HepG2 (cell line): ENCODE measurements around the gene GFER. TPM values are rescaled to one million over a fixed set of nuclear protein-coding genes. Genes with fewer than 3 reads are reported as not detected.
A peak's percentile ranks its signal among the peaks of the same experiment; 100 is the strongest.

ENCODE experiments used
- ARID4A ChIP-seq: sonication (generic); formaldehyde crosslinking; IDR thresholded peaks from 2 replicates; pipeline ENCODE4 v1.5.0; 2020; ENCODE audit warnings: mild to moderate bottlenecking, missing genetic modification reagents, borderline replicate concordance
- CBX1 ChIP-seq: IDR thresholded peaks from one replicate; pipeline ENCODE4 v1.6.1; 2016; ENCODE audit warnings: antibody characterized with exemption, low read depth
- FLYWCH1 ChIP-seq: sonication (generic); formaldehyde crosslinking; IDR thresholded peaks from 2 replicates; pipeline ENCODE4 v1.8.1; 2023; ENCODE audit warnings: mild to moderate bottlenecking, missing genetic modification reagents
- FOSL1 ChIP-seq: sonication (generic); formaldehyde crosslinking; IDR thresholded peaks from 2 replicates; pipeline ENCODE4 v1.9.0; 2021; ENCODE audit warnings: missing genetic modification reagents, borderline replicate concordance
- FOXJ3 ChIP-seq: sonication (generic); formaldehyde crosslinking; IDR thresholded peaks from 2 replicates; pipeline ENCODE4 v1.4.0; 2020; ENCODE audit warnings: missing genetic modification reagents, mild to moderate bottlenecking, borderline replicate concordance
- HNRNPLL ChIP-seq: fragments of 200-400 bp; formaldehyde crosslinking; IDR thresholded peaks from 2 replicates; pipeline ENCODE4 v1.6.1; 2017; ENCODE audit warnings: mild to moderate bottlenecking, low read depth, low read length; ENCODE audit not compliant: poor library complexity, severe bottlenecking
- KMT2A ChIP-seq: sonication (generic); formaldehyde crosslinking; IDR thresholded peaks from 2 replicates; pipeline ENCODE4 v1.4.0; 2020; ENCODE audit warnings: missing genetic modification reagents
- MYC ChIP-seq: sonication (generic); formaldehyde crosslinking; IDR thresholded peaks from 2 replicates; pipeline ENCODE4 v1.9.0; 2021; ENCODE audit warnings: missing genetic modification reagents, borderline replicate concordance
- MYPOP ChIP-seq: sonication (generic); formaldehyde crosslinking; IDR thresholded peaks from 2 replicates; pipeline ENCODE4 v1.8.1; 2023; ENCODE audit warnings: mild to moderate bottlenecking, moderate library complexity, missing genetic modification reagents
- SMAD1 ChIP-seq: sonication (generic); formaldehyde crosslinking; IDR thresholded peaks from 2 replicates; pipeline ENCODE4 v1.4.0; 2020; ENCODE audit warnings: missing genetic modification reagents, low read depth, mild to moderate bottlenecking, borderline replicate concordance
- SRSF1 ChIP-seq: fragments of 200-400 bp; formaldehyde crosslinking; optimal IDR thresholded peaks from 2 replicates; pipeline ENCODE3; 2017; ENCODE audit warnings: mild to moderate bottlenecking, low read depth, low read length, moderate library complexity
- ZNF136 ChIP-seq: sonication (generic); formaldehyde crosslinking; IDR thresholded peaks from 2 replicates; pipeline ENCODE4 v1.8.1; 2022; ENCODE audit warnings: low read depth, mild to moderate bottlenecking, moderate library complexity, missing genetic modification reagents
- ZNF20 ChIP-seq: sonication (generic); formaldehyde crosslinking; IDR thresholded peaks from 2 replicates; pipeline ENCODE4 v1.4.0; 2020; ENCODE audit warnings: mild to moderate bottlenecking, moderate library complexity, missing genetic modification reagents
- ZNF207 ChIP-seq: fragments of 450-650 bp; IDR thresholded peaks from 2 replicates; pipeline ENCODE4 v1.6.1; 2016; ENCODE audit warnings: antibody characterized with exemption, borderline replicate concordance
- ZSCAN22 ChIP-seq: sonication (generic); formaldehyde crosslinking; IDR thresholded peaks from 2 replicates; pipeline ENCODE4 v1.4.0; 2020; ENCODE audit warnings: mild to moderate bottlenecking, missing genetic modification reagents
- polyA plus RNA-seq, 8 experiments: library from polyadenylated mRNA; depleted of rRNA in 3 of 8; stranded (reverse) in 7 of 8; unstranded in 1 of 8; fragments of >200 nt; fragmentation: Illumina TruSeq in 4 of 8; extraction: Trizol in 4 of 8; gene quantifications; 2 replicates each; pipeline versions ENCODE4 v1.2.1 to v1.2.3, GENCODE V29; 2011 to 2016; ENCODE audit warnings: low read depth in 4 of 8, missing spikeins in 1 of 8, mixed read lengths in 1 of 8; ENCODE audit not compliant: insufficient read depth in 1 of 8
- total RNA-seq, 5 experiments: library from RNA; depleted of rRNA; stranded (reverse); fragments of >200 nt; fragmentation: Illumina TruSeq; extraction: Trizol; gene quantifications; 2 replicates each; pipeline ENCODE4 v1.2.3, GENCODE V29; 2016; ENCODE audit warnings: low read depth in 1 of 5
- TF ChIP-seq, protein P1 (sequence below): IDR thresholded peaks from 2 replicates; pipeline ENCODE4 v1.6.1; 2016; ENCODE audit warnings: mild to moderate bottlenecking, missing biosample characterization, missing genetic modification reagents

Gene GFER
- total and polyA plus RNA-seq, 2 of the 13 experiments (the other 11 are each of a cell fraction or from before 2014, with no cell fraction given), result 28.6 to 71.7 TPM

DNA sequence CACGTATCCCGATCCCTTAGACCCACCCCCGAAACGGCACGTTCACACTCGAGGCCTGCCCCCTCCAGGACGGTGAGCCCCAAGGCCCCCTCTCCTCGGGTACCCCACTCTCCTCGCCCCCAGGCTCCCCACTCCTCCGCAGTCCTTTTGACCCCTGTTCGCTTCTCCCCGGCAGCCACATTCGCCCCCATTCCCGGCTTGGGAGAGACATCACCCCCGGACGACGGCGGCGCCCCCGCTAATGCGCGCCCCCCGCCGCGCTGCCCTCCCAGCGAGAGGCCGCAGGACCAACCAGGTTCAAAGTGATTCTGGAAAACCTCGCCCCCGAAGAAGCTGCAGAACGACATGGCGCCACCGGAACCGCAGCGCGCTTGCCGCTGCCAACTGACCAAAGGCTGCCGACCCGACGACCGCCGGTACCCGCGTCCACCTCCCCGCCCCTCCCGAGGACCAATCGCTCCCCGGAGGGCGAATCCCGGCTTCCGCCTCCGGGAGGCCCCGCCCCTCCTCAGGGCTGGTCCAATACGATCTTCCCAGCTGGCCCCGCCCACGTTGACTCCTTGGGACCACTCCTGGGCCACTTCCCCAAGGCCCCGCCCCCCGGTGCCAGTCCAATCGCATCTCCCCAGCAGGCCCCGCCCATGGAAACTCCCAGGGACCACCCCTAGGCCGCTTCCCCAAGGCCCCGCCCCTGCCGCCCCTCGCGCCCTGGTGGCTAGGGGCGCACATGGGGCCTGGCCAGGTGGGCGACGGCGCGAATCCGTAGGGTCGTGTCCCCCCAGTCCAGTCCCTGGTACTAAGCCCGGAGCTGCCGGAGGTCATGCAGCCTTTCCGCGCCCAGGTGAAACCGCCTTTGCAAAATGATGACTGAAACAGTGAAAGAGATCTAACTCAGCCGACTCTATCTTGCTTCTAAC, 40.9 kb upstream of the GFER start, which contains the start of gene MSRB1 (continued):
- TF ChIP-seq, protein P1, sequence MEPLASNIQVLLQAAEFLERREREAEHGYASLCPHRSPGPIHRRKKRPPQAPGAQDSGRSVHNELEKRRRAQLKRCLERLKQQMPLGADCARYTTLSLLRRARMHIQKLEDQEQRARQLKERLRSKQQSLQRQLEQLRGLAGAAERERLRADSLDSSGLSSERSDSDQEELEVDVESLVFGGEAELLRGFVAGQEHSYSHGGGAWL, result 0 out of 2 replicates have a peak, but pooled peaks have one; percentile 15
- TF ChIP-seq FLYWCH1 (peak; percentile 26; the same call in 1 of the 2 replicates), FOSL1 (CRISPR knock-in tag) (no peak), ZNF207 (no peak), MYPOP (CRISPR knock-in tag) (no peak), ZNF20 (CRISPR knock-in tag) (0 out of 2 replicates have a peak, but pooled peaks have one; percentile 68), MYC (CRISPR knock-in tag) (peak; percentile 83; the same call in 1 of the 2 replicates), FOXJ3 (CRISPR knock-in tag) (no peak), ARID4A (CRISPR knock-in tag) (peak; percentile 91), CBX1 (peak; percentile 66), SRSF1 (peak; percentile 73), HNRNPLL (no peak), SMAD1 (CRISPR knock-in tag) (peak; percentile 45; the same call in 1 of the 2 replicates), ZSCAN22 (CRISPR knock-in tag) (peak; percentile 89), ZNF136 (no peak), KMT2A (CRISPR knock-in tag) (peak; percentile 53; the same call in 1 of the 2 replicates)
